PC-9 (cell line): ENCODE data around the gene SPIB. TPM values are rescaled to one million over a fixed set of nuclear protein-coding genes. Genes with fewer than 3 reads are reported as not detected.

Source experiments
- BruUV-seq: library from RNA; stranded (reverse); fragments of 400-500 nt; replicated peaks from 2 replicates; lab custom pipeline; 2021; lab: Mats Ljungman, UMichigan
- CTCF ChIA-PET: fragments of 300-600 bp; sonication (Branson Sonifier 250); formaldehyde crosslinking; loops from one replicate; lab custom pipeline; 2022; ENCODE audit warnings: antibody characterized with exemption; lab: Charles Lee
- POLR2A ChIA-PET: fragments of 300-600 bp; sonication (Branson Sonifier 250); formaldehyde crosslinking; loops from one replicate; lab custom pipeline; 2022; ENCODE audit warnings: antibody characterized with exemption; ENCODE audit not compliant: unreplicated experiment; lab: Charles Lee
- DNase-seq, 2 experiments: peaks; one replicate each; pipeline versions ENCODE4 v3.0.0 to v3.0.0-alpha.2; 2015 to 2022; ENCODE audit warnings: mixed read lengths in 1 of 2
- H2AFZ ChIP-seq: fragments of 200-600 bp; sonication (generic); 2 replicates; pipeline ENCODE4 v1.8.1; 2017; ENCODE audit warnings: antibody characterized with exemption
- H3F3A ChIP-seq: fragments of 200-600 bp; sonication (generic); 2 replicates; pipeline ENCODE4 v1.8.1; 2017; ENCODE audit warnings: antibody characterized with exemption, mild to moderate bottlenecking, low read depth; ENCODE audit not compliant: insufficient read depth
- H3K27ac ChIP-seq: fragments of 200-600 bp; sonication (generic); 2 replicates; pipeline ENCODE4 v1.6.1; 2016; ENCODE audit warnings: mixed run types
- H3K27me3 ChIP-seq: fragments of 200-600 bp; sonication (generic); 2 replicates; pipeline ENCODE4 v1.6.1; 2016; ENCODE audit warnings: low read depth, mixed run types; ENCODE audit not compliant: insufficient read depth
- H3K36me3 ChIP-seq: fragments of 200-600 bp; sonication (generic); 2 replicates; pipeline ENCODE4 v1.6.1; 2016; ENCODE audit warnings: low read depth, mixed run types
- H3K4me1 ChIP-seq: fragments of 200-600 bp; sonication (generic); replicated peaks from 2 replicates; pipeline ENCODE4 v1.6.1; 2016; ENCODE audit warnings: mixed run types; ENCODE audit not compliant: insufficient read depth
- H3K4me2 ChIP-seq: fragments of 200-600 bp; sonication (generic); 2 replicates; pipeline ENCODE4 v1.6.1; 2017; ENCODE audit warnings: mixed run types
- H3K4me3 ChIP-seq: fragments of 200-600 bp; sonication (generic); 2 replicates; pipeline ENCODE4 v1.6.1; 2016; ENCODE audit warnings: mixed run types
- H3K79me2 ChIP-seq: fragments of 200-600 bp; sonication (generic); 2 replicates; pipeline ENCODE4 v1.6.1; 2017; ENCODE audit warnings: low read depth, mixed run types
- H3K9me2 ChIP-seq: fragments of 200-600 bp; sonication (generic); 2 replicates; pipeline ENCODE4 v1.8.1; 2017; ENCODE audit warnings: mild to moderate bottlenecking; ENCODE audit not compliant: insufficient read depth
- H3K9me3 ChIP-seq: fragments of 200-600 bp; sonication (generic); 2 replicates; pipeline ENCODE4 v1.8.1; 2016; ENCODE audit warnings: low read depth; ENCODE audit not compliant: insufficient read depth
- H4K20me1 ChIP-seq: fragments of 200-600 bp; sonication (generic); 2 replicates; pipeline ENCODE4 v1.8.1; 2017; ENCODE audit not compliant: insufficient read depth
- EZH2 ChIP-seq: fragments of 200-600 bp; sonication (generic); IDR thresholded peaks from 2 replicates; pipeline ENCODE4 v1.8.0; 2017; ENCODE audit warnings: antibody characterized with exemption, low read depth
- intact Hi-C: fragments of 100-400 bp; cut with micrococcal nuclease; formaldehyde crosslinking; loops from one replicate; pipeline ENCODE4 v1.10.0; 2022; ENCODE audit not compliant: unreplicated experiment
- total RNA-seq: library from RNA; stranded (reverse); gene quantifications from 2 replicates; pipeline ENCODE4 v1.2.3, GENCODE V29; 2021
- TF ChIP-seq, protein P1 (sequence below): fragments of 200-600 bp; sonication (generic); conservative IDR thresholded peaks from 2 replicates; pipeline ENCODE4 v1.6.1; 2017; ENCODE audit warnings: mixed run types, antibody characterized with exemption, mild to moderate bottlenecking, moderate library complexity

The SPIB gene
- total RNA-seq, 1 experiment from 2014 or later, result not detected

DNA sequence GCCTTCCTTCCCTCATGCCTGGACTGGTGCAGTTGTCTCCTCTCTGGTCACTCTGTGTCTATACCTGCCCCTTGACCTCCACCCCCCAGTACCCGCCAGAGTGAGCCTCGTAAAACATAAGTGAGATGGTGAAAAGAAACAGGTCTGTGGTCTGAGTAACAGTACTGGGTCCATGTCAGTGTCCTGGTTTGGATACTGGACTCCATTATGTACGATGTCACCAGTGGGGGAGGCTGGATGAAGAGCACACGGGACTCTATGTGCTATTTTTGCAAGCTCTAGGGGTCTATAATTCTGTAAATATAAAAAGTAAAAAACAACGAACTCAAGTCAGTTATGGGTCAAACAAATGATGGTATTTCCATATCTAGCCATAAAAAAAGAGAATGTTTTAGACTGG is 28.3 kb downstream of the SPIB start:
- Histone ChIP-seq H3K27ac (no peak overlapping the region), H4K20me1 (0 out of 2 replicates have a peak, but pooled peaks cover under 1% of the 10 kb centered on the region), H2AFZ (no peak overlapping the region), H3F3A (no peaks in the 10 kb centered on the region), H3K27me3 (peaks cover 68% of the 10 kb centered on the region), H3K4me2 (no peak overlapping the region), H3K4me1 (no peaks in the 10 kb centered on the region), H3K79me2 (no peaks in the 10 kb centered on the region), H3K9me2 (no peaks in the 10 kb centered on the region), H3K36me3 (no peaks in the 10 kb centered on the region), H3K9me3 (no peaks in the 10 kb centered on the region), H3K4me3 (no peak overlapping the region)
- TF ChIP-seq EZH2, result no peak
- TF ChIP-seq, protein P1, sequence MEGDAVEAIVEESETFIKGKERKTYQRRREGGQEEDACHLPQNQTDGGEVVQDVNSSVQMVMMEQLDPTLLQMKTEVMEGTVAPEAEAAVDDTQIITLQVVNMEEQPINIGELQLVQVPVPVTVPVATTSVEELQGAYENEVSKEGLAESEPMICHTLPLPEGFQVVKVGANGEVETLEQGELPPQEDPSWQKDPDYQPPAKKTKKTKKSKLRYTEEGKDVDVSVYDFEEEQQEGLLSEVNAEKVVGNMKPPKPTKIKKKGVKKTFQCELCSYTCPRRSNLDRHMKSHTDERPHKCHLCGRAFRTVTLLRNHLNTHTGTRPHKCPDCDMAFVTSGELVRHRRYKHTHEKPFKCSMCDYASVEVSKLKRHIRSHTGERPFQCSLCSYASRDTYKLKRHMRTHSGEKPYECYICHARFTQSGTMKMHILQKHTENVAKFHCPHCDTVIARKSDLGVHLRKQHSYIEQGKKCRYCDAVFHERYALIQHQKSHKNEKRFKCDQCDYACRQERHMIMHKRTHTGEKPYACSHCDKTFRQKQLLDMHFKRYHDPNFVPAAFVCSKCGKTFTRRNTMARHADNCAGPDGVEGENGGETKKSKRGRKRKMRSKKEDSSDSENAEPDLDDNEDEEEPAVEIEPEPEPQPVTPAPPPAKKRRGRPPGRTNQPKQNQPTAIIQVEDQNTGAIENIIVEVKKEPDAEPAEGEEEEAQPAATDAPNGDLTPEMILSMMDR, result no peak
- ChIA-PET POLR2A (no interaction called here), CTCF (no interaction called here)
- DNase-seq, result no peak
- BruUV-seq, result no TSS peak
- intact Hi-C loops, result no loop called here

DNA sequence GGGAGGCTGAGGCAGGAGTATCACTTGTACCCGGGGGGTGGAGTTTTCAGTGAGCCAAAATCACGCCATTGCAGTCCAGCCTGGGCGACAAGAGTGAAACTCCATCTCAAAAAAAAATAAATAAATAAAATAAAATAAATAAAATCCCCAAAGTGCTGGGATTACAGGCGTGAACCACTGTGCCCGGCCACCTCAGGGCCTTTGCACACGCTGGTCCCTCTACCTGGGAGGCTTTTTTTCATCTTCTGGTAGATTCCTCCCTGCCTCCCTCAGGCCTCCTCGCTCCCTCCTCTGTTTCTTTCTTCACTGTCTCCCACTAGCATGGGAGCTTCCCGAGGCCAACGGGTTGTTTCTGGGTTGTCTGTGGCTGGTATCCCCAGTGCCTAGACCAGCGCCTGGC is 29.0 kb downstream of the SPIB start:
- no peaks in the 10 kb centered on the region for H3K79me2 ChIP-seq
- no peak overlapping the region for H3K27ac ChIP-seq
- TF ChIP-seq EZH2, result no peak
- TF ChIP-seq, protein P1, result no peak
- no TSS peak for BruUV-seq
- intact Hi-C loops, result no loop called here
- H3K9me3 ChIP-seq, result no peaks in the 10 kb centered on the region
- H2AFZ ChIP-seq, result no peak overlapping the region
- DNase-seq, result no peak
- ChIA-PET POLR2A (no interaction called here), CTCF (interaction anchor here (0.6 kb wide), 1 partner anchor 13 kb away, joined by 3 read pairs; no protein-coding TSS in a partner anchor)
- no peak overlapping the region for H3K4me2 ChIP-seq
- H3K4me3 ChIP-seq, result no peak overlapping the region
- H3K4me1 ChIP-seq, result no peaks in the 10 kb centered on the region
- peaks cover 74% of the 10 kb centered on the region for H3K27me3 ChIP-seq
- H3F3A ChIP-seq, result no peaks in the 10 kb centered on the region
- no peaks in the 10 kb centered on the region for H3K9me2 ChIP-seq
- H3K36me3 ChIP-seq, result no peaks in the 10 kb centered on the region
- no peaks in the 10 kb centered on the region for H4K20me1 ChIP-seq

DNA sequence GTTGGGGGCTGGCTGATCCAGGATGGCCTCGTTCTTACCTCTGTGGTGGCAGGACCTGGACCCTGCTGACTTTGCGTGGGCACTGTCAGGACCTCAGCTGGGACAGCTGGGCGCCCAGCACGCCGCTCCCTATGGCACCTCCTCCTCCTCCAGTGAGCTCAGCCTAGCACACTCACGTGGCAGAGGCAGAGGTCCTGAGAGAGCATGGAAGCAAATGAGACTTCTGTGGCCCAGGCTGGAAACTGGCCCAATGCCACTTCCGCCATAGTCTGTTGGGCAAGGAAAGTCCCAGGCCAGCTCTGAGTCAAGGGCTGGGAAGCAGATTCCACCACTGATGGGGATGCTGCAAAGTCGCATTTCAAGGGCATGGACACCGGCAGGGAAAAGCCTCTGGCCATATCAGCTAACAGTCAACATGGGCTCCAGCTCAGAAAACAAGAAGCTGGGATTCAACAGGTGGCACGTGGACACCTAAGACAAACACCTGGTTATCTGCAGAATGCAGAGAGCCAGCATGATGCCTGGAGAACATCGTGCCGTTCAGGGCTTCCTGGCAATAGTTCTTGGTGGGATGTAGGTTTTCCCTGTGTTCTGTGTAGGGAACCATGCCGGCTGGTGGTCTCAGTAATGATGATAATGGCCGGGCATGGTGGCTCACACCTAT is 30.6 kb downstream of the SPIB start:
- no peak overlapping the region for H3K4me2 ChIP-seq

More for the DNA sequence above, 30.6 kb downstream of the SPIB start:
- CTCF ChIA-PET, result no interaction called here
- Histone ChIP-seq H3K9me2 (no peaks in the 10 kb centered on the region), H3K36me3 (no peaks in the 10 kb centered on the region), H3K4me3 (no peak overlapping the region), H3K9me3 (no peaks in the 10 kb centered on the region), H4K20me1 (no peaks in the 10 kb centered on the region), H3K79me2 (no peaks in the 10 kb centered on the region), H3F3A (no peaks in the 10 kb centered on the region), H3K27ac (no peak overlapping the region), H3K4me1 (no peaks in the 10 kb centered on the region), H3K27me3 (peaks cover 77% of the 10 kb centered on the region), H2AFZ (no peak overlapping the region)
- POLR2A ChIA-PET, result interaction anchor here (0.8 kb wide), 1 partner anchor 108 kb away, joined by 4 read pairs; no protein-coding TSS in a partner anchor
- BruUV-seq, result no TSS peak
- DNase-seq, result no peak
- intact Hi-C loops, result no loop called here
- no peak for TF ChIP-seq EZH2
- TF ChIP-seq, protein P1, result no peak
